Ecto neural progenitor cell (in vitro differentiated cells): Measurements from ENCODE around the gene PDE11A.

Experiments
- DNase-seq: peaks from one replicate; pipeline ENCODE4 v3.0.0-alpha.2; 2018; ENCODE audit warnings: low spot score

The PDE11A gene

DNA sequence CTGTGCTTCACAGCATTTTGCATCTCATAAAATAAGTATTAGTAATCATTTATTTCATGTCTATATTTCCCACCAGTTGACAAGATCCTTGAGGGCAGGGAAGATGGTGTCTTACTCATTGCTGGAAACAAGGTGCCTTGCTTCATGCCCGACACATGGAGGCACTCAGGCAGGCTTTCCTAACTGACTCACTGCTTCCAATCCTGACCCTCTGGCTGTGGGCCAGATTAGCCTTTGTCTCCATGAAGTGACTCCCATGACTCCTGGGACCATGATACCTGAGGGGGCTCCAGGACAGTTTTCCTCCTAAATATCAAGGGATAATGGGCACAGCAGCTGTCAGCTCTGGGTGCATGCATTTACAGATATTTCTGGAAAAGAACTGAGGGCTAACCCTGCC is 405.0 kb downstream of the PDE11A start:
- no peak for DNase-seq

- no peak for DNase-seq
These were observed 406.2 kb downstream of the PDE11A start for GRCh38 chr2:177666408-177666807.

DNA sequence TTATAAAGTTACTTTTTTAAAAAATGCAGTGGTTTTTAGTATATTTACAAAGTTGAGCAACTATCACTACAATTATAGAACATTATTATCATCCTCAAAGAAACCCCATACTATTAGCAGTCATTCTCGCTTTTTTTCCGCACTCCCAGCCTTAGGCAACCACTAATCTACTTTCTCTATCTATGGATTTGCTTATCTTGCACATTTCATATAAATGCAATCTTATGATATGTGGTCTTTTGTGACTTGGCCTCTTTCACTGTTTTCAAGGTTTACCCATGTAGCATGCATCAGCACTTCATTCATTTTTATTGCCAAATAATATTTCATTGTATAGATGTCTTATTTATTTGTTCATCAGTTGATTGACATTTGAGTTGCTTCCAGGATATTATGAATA is 406.6 kb downstream of the PDE11A start:
- no peak for DNase-seq

- no peak for DNase-seq
These were observed 407.2 kb downstream of the PDE11A start for GRCh38 chr2:177665328-177665727.

DNA sequence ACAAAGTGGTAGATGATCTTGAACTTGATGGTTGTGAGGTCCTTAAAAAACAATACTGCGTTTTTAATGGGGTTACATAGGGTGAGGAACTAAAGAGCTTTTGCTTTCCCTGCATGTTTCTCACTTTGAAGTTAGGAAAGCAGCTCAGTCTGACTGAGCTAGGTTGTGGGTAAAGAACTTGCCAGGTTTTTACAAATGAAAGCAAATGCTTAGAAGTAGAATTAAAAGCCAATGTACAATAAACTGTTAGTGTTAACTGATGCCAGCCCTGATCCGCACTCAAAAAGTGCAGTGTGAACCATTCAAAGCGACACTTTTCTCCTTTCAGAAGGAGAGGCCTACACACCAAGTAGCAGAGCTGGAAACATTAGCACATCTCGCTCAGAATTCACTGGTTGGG is 409.7 kb downstream of the PDE11A start:
- no peak for DNase-seq

DNA sequence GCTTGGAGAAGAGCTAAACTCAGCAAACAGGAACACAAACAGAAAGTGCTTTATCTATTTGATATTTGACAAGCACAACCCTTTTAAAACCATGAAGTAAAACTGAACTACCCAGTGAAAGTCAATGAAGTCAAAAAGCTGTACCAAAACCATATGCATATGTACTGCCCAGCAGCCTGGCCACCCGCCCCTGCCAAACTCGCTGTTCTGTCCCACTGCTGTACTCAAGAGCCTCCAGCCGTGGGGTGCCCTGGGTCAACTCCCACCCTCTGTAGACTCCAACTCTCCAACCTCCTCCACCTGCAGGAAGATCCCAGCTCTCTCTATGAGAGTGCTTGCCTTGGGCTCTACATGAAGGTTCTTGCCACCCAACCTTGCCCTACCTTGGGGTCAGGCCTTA is 411.8 kb downstream of the PDE11A start:
- DNase-seq: no peak

- DNase-seq: no peak
These were observed 414.3 kb downstream of the PDE11A start for GRCh38 chr2:177658309-177658708.

DNA sequence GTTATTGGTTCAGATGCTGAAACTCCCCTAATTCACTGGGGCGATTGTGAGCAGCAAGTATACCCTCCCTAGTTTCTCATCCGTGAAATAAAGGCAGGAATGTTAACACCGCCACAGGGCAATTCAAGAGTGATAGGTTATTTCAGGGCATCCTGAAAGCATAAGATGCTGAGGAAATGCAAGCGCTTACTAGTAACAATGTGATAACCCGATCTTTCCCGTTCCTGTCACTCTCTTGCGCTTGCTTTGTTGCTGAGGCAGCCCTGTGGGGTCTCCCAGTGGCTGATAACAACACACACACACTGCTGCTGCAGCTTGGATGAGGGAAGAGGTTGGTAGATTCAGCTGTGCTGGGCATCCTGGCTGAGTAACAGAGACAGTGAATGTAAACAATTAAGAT is 420.7 kb downstream of the PDE11A start:
- DNase-seq: no peak

- DNase-seq: no peak
These were observed 422.7 kb downstream of the PDE11A start for GRCh38 chr2:177649568-177650518.

GRCh38 chr2:177646791-177647190 is 425.8 kb downstream of the PDE11A start:
- no peak for DNase-seq

- DNase-seq: no peak
These were observed 426.3 kb downstream of the PDE11A start for GRCh38 chr2:177646241-177646640.

GRCh38 chr2:177641331-177641730 is 431.2 kb downstream of the PDE11A start:
- no peak for DNase-seq

GRCh38 chr2:177640423-177640822 is 432.2 kb downstream of the PDE11A start:
- DNase-seq: no peak

GRCh38 chr2:177639262-177639914 is 433.2 kb downstream of the PDE11A start:
- no peak for DNase-seq

DNA sequence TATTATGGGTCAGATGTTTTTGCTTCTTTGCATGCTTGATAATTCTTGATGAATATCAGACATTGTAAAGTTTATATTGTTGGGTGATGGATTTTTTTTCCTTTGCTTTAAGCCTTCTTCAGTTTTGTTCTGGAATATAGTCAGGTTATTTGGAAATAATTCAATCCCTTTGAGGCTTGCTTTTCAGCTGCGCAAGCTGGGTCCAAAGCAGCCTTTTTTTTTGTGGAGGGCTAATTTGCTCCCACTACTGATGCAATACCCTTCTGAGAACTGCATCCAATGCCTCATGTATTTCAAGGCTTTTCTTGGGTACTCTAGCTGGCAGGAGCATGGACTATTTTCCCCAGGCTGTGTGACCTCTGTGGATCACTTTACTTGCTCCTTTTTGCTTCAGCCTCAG is 434.1 kb downstream of the PDE11A start:
- no peak for DNase-seq

- DNase-seq: no peak
These were observed 435.9 kb downstream of the PDE11A start for GRCh38 chr2:177636672-177637071.

DNA sequence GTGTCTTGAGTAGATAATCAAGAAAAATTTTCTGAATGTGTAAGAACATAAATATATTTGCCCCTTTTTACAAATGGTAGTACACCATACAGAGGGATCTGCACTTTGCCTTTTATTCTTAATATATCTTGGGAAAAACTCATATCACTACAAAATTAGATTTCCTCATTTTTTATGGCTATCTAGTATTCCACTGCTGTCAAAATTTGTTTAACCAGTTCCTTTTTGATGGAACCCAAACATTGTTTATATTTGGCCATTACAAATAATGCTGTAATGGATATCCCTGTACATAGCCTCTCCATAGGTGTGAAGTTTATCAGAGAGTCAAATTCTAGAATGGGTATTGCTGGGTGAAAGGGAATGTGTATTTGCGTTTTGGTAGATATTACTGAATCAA is 436.9 kb downstream of the PDE11A start:
- DNase-seq: no peak

DNA sequence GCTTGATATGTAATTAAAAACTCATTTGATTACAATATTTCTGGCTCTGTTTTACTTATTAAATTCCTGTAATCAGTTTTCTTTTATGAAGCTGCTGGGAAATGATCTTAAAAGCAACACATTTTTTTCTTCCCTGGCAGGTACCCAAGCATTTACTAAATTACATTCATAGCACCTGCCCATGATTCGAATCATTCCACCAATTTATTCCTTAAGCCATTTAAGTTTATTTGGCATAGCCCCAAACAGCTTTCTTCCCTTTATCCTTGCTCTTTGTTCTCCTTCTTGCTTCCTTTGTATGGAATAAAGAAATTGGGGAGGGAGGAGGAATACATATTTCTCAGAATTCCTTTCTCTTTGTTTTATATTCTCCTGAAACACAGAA is 438.7 kb downstream of the PDE11A start:
- no peak for DNase-seq

- DNase-seq: no peak
These were observed 439.5 kb downstream of the PDE11A start for GRCh38 chr2:177633111-177633510.

DNA sequence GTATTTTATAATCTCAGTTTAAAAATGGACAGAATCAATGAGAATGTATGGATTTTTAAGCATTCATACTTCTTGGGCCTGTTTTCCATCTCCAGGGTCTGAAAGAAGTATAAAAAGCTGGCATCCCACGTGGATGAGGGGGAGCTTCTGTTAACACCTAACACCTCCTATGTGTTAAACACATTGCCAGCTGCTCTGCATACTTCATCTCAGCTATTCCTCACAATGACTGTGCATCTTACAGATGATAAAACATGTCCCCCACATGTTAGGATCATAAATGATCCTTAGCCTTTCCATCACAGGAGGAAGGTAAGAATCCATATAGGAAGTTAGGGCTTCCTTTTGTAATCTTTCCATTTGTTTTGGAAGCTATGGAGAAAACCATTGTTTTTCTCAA is 440.9 kb downstream of the PDE11A start:
- no peak for DNase-seq

- no peak for DNase-seq
These were observed 443.1 kb downstream of the PDE11A start for GRCh38 chr2:177629357-177630024.

DNA sequence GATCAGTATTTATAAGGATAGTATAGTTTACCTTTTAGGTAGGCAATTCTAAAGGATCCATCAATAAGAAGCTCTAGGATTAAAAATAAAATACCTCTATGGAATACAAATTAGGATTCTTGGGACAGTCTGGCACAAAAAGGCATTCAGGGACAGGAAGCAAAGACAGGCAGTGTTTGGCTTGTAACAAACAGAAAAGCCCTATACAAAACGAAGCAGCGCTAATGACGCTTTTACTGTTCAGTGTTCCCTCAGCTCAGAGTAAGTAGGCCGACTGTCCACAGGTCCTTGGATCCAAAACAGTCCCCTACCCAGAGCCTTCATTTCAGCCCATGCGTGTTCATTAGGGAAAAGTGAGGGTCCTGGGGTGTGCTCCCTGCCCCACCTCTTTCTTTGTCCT is 443.7 kb downstream of the PDE11A start:
- no peak for DNase-seq
